NCI-H748 (cell line): ENCODE data around the gene PDE6D.

Source experiments
- DNase-seq: peaks from one replicate; lab custom pipeline; 2025; ENCODE audit not compliant: unreplicated experiment; lab: John Stamatoyannopoulos, UW

Gene PDE6D

DNA sequence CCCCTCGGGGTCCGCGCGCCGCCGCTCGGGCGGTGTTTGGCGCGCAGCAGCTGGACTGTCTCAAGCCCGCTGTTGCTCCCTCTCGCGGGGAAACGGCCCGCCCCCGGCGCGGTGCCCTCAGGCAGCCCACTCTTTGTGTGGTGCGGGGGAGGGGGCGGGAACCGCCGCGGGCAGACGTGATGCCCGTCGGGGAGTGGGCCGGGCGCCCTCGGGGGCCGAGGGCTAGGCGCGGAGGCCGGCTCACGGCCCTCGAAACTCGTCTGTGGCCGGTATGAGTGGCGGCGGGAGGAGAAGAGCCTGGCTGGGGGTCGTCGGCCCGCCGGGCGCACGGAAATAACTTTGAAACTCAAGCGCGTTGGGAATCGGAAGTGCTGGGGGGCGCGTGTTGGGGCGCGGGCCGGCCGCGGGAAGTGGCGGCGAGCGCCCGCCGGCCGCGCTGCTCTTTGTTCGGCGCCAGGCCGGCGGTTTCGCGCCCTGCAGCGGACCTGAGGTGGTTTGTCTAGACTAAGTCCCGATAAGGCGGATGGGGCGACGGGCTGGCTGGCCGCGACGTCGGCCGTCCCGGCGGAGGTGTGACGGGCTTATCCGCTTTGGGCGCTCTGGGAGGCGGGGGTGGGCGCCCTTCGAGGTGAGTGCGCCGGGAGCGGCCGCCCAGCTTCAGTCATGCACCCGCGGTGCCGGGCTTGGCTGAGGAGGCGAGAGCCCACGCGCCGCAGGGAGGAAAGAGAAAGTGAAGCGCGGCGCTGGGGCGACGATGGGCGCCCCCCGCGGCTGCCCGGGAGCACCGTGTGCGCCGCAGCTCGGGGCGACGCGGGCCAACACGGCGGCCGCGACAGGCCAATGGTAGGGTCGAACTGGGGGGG is 72.1 kb downstream of the PDE6D start:
- DNase-seq, result peak; percentile 59

DNA sequence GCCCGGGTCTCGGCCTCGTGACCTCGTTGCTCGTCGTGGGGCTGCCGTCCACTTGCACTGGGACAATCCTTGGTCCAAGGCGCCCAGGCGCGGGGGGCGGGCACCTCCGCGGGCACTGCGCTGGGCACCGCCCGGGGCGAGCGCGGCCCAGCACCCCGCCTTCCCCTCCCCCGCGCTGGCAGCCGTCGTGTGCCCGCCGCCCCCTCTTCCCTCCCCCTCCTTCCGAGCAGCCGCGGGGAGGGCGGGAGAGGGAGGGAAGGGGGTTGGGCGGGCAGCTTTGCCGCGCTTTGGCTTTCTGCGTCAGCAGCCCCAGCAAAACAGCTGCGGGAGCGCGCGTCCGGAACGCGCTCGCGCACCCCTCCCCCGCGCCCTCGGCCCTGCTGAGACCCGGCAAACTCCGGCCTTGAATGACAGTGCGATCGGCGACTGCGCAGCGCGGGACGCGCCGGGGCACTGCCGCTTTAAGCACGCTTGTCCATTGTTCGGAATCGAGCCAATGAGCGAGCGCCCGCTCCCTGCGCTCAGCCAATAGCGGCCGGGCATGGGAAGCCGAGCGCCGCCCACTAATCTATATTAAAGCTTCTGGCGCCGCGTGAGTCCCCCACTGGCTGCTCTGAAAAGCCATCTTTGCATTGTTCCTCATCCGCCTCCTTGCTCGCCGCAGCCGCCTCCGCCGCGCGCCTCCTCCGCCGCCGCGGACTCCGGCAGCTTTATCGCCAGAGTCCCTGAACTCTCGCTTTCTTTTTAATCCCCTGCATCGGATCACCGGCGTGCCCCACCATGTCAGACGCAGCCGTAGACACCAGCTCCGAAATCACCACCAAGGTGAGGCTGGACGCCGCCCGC is 72.9 kb downstream of the PDE6D start, which contains the start of gene PTMA:
PTMA (plus strand) TSS at position 599 of the 846 bp plus-strand sequence; CDS start at position 781, 182 bp downstream.
- DNase-seq, result peak; percentile 99

DNA sequence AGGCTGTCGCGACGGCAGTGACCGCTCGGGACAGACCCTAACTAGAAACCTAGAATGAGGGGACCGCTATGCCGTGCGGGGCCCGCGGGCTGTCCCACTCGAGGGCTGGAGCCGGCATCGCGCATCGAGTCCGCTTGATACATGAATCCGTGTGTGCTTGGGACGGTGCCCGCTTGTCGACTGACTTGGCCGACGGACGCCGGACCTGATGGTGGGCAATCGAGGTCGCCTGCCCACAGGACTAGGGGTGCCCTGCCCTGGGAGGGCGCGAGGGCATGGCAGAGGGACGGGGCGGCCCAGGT is 73.5 kb downstream of the PDE6D start:
- DNase-seq, result peak; percentile 81

GRCh38 chr2:231706731-231707624 is 74.1 kb downstream of the PDE6D start:
- peak; percentile 98 for DNase-seq

GRCh38 chr2:231704017-231704416 is 77.1 kb downstream of the PDE6D start:
- no peak for DNase-seq

- no peak for DNase-seq
Measured at GRCh38 chr2:231701456-231702373, 79.4 kb downstream of the PDE6D start.

DNA sequence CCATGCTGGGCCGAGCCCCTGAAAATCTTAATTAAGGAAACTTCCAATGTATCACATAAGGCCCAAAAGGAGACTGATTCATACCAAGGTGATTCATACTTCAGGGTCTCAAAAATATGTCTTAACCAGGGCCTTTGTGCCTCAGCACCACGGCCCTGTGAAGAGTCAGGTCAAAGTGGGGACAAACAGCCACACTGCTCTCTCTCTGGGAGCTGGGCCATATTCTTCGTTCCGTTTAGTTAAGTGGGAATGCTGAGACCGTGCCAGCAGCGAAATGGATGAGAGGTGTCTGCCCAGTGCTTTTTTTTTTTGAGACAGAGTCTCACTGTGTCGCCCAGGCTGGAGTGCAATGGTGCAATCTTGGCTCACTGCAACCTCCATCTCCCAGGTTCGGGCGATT is 82.1 kb downstream of the PDE6D start:
- no peak for DNase-seq

DNA sequence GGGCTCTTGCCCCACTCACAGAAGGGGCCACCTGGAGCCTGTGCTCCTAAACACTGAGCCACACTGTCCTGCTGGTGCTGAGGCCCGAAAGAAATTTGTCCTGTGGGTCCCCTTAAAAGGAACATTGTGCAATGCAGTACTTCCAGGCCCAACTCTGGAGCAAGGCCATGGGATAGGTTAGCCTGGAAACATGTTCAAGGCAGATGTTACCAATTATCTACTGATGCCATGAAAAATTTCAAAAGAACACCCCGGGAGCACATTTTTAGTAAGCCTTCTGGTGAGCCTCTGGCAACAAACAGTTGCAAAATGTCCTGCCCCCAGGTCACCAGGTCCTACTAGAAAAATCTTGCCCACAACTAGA is 85.1 kb downstream of the PDE6D start:
- no peak for DNase-seq

DNA sequence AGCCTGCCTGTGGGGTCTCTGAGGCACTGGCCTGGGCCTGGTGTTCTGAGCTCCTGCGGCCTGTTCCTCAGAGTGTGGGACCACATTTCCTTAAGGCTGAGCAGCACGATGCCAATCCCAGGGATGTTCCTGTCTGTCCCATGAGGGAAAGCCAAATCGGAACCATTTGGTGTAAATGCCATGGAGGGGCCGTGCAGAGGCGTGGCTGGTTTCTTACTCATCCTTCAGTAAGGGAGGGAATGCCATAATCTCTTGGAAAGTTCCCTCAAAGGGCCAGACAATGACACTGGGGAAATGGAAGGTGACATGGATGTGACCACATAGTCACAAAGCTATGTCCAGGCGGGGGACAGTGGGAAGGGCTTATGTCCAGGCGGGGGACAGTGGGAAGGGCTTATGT is 87.1 kb downstream of the PDE6D start:
- no peak for DNase-seq

DNA sequence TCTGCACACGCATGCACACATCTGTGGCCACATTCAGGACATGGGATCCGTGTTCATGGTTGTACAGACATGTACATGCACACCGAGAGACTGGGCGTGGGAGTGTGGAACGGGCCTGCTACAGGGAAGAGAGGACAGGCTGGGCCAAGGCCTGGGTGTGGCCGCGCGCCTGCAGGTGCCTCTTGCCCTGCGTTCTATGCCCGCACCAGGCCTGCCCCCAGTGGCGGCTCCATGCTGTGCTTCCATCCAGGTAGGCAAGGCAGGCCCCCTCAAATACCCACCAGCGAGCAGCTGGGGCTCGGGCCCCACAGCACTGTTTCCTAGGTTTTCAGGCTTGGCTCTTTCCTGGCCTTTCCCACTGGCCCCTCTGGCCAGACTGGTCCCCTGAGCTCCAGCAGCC is 88.2 kb downstream of the PDE6D start:
- DNase-seq, result no peak

GRCh38 chr2:231691251-231691772 is 89.8 kb downstream of the PDE6D start:
- DNase-seq, result no peak

DNA sequence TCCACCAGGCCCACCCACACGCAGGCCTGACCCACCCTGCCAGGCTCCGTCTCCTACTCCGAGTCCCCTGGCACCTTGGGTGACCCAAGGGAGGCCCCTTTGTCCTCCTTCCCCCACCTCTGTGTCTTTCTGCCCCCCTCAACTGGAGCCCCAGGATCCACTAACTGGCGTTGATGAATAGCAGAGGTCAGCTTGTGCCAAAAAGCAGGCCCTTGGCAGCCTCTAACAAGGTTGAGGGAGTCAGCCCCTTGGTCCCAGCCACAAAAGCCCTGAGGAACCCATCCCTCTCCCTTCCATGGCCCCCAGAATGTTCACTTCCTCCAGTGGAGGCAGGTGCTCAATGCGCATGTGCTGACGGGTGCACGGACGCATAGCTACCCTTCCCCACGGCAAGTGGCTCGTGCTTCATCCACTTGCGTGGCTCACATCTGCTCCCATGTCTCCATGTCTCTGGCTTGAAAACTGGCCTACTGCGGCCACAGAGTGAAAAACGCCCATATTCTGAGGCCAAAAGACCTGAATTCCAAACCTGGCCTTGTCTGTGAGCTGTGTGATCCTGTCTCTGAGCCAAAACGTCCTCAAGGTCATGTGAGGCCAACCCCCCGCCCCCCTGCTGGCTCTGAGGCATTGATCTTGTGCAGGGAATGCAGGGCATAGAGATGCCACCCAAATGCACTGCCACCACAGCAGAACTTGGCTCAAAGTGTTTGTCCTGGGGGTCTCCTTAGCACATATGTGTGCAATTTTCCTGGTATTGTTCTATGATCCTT is 91.8 kb downstream of the PDE6D start:
- DNase-seq, result no peak

GRCh38 chr2:231688719-231689118 is 92.4 kb downstream of the PDE6D start:
- DNase-seq, result no peak

DNA sequence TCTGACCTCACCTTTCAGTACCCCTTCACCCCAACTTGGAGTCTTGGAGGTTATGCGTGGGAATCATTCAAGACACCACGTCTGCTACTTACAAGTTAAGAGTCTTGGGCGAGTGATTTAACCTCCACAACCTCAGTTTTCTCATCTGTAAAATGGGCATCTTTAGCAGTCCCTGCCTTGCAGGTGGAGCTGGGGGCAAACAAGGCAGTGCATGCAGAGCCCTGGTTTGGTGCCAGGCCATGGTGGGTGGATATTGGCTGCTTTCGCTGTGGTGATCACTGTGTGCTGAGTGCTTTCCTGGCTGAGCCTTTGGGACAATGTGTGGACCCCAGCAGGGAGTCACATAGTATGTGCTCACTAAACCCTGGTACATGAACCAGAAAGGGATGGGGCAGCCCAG is 93.1 kb downstream of the PDE6D start:
- DNase-seq, result no peak

- peak; percentile 57 for DNase-seq
Measured at GRCh38 chr2:231687133-231687852, 93.8 kb downstream of the PDE6D start.

DNA sequence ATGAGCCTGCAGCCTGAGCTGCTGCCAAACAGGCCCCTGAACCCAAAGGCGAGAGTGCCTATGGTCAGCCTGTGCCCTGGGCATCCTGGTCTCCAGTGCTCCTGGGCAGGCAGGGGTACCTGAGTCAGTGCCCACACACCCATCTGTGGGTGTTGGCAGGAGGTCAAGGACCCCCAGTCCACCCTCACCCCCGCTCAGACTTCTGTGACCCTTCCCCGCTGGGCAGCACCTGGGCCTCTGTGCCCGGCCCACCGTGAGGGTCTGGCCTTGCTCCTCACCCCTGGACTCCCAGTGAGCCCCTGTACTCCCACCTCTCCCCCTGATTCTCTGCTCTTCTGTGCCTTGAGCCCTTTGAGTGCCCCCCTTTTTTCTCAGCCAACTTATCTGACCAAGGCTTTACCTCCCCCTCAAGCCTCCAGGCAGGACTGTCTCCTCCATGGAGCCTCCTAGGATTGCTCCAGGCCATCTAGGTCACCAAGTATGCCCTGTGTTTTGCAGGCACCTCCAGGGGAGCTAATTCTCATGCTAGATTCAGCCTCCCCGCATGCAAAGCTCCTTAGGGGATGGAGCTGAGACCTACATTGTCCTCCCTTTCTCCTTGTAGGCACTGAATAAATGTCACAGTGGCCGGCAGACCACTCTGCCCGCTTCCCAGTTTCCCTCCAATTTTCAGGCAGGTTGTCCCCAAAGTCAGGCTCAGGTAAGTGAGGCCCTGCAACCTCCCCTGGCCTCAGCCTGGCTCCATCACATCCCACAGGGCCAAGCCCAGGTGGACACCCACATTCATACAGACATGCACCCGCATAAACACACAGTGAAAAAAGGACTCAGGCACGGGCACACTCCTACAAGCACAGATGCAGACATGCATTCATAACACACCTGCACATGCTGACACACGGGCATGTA is 94.6 kb downstream of the PDE6D start:
- DNase-seq, result no peak

- DNase-seq, result no peak
Measured at GRCh38 chr2:231685349-231686191, 95.5 kb downstream of the PDE6D start.
